Activated naive CD4-positive, alpha-beta T cell treated with anti-CD3 and anti-CD28 coated beads, Interleukin-2, amount 10 ng/mL, durations not matched to agents 7 days and 5 days (primary cell): ENCODE data around the gene MBD3L5.
"Not testable (repeated sequence)": the region's sequence is repeated elsewhere in the genome, so short reads cannot be mapped to it uniquely, and the experiment has no call there.

Experiments used
- CTCF ChIA-PET: fragments of 350-600 bp; sonication (Branson Sonifier 250); formaldehyde crosslinking; loops from one replicate; lab custom pipeline; 2021; ENCODE audit warnings: antibody characterized with exemption; lab: Charles Lee
- DNase-seq: peaks from one replicate; pipeline ENCODE4 v3.0.0-alpha.2; 2020
- H3K27ac Mint-ChIP-seq: one replicate; pipeline ENCODE4 v1.8.0; 2021; ENCODE audit warnings: mild to moderate bottlenecking, moderate library complexity, mixed read lengths
- H3K27me3 Mint-ChIP-seq: one replicate; pipeline ENCODE4 v1.8.0; 2021; ENCODE audit warnings: mild to moderate bottlenecking, mixed read lengths
- H3K36me3 Mint-ChIP-seq: one replicate; pipeline ENCODE4 v1.8.0; 2021; ENCODE audit warnings: mixed read lengths
- H3K4me1 Mint-ChIP-seq: one replicate; pipeline ENCODE4 v1.8.0; 2021; ENCODE audit warnings: mixed read lengths
- H3K4me3 Mint-ChIP-seq: one replicate; pipeline ENCODE4 v1.8.0; 2021; ENCODE audit warnings: mild to moderate bottlenecking, moderate library complexity, mixed read lengths
- H3K9me3 Mint-ChIP-seq: one replicate; pipeline ENCODE4 v1.8.0; 2021; ENCODE audit warnings: mixed read lengths

The MBD3L5 gene

GRCh38 chr19:7030278-7030677 lies at the start of gene MBD3L5:
Gene MBD3L5, plus strand, starts transcription at chr19:7030578. Its CDS starts 34 bp downstream, at chr19:7030612.
- CTCF ChIA-PET, H3K4me1 Mint-ChIP-seq, H3K9me3 Mint-ChIP-seq, H3K36me3 Mint-ChIP-seq, H3K27ac Mint-ChIP-seq, H3K27me3 Mint-ChIP-seq, DNase-seq, H3K4me3 Mint-ChIP-seq: not testable (repeated sequence)

GRCh38 chr19:6983448-6983847 lies 46.9 kb upstream of the MBD3L5 start:
- CTCF ChIA-PET = no interaction called here
- no peak for DNase-seq
- Mint-ChIP-seq H3K4me3 (no peak overlapping the region), H3K27ac (no peak overlapping the region), H3K27me3 (no peaks in the 10 kb centered on the region), H3K4me1 (peaks cover 7% of the 10 kb centered on the region), H3K36me3 (peaks cover 10% of the 10 kb centered on the region), H3K9me3 (peaks cover 39% of the 10 kb centered on the region)

- Mint-ChIP-seq H3K9me3 (peaks cover 36% of the 10 kb centered on the region), H3K27me3 (no peaks in the 10 kb centered on the region), H3K4me1 (no peaks in the 10 kb centered on the region), H3K4me3 (no peak overlapping the region), H3K36me3 (peaks cover 10% of the 10 kb centered on the region), H3K27ac (no peak overlapping the region)
- no peak for DNase-seq
- CTCF ChIA-PET = interaction anchor here (0.9 to 1.5 kb wide), 4 partner anchors 12 to 123 kb away, joined by 3 to 4 read pairs (median 3); no protein-coding TSS in a partner anchor
Observed at GRCh38 chr19:6987850-6988249, 42.5 kb upstream of the MBD3L5 start.

- Mint-ChIP-seq H3K4me1 (no peaks in the 10 kb centered on the region), H3K9me3 (peaks cover 34% of the 10 kb centered on the region), H3K4me3 (no peak overlapping the region), H3K27me3 (no peaks in the 10 kb centered on the region), H3K36me3 (peaks cover 10% of the 10 kb centered on the region), H3K27ac (no peak overlapping the region)
- CTCF ChIA-PET = interaction anchor here (0.9 to 1.5 kb wide), 4 partner anchors 11 to 124 kb away, joined by 3 to 4 read pairs (median 3); no protein-coding TSS in a partner anchor
- no peak for DNase-seq
Observed at GRCh38 chr19:6988257-6988656, 42.1 kb upstream of the MBD3L5 start.

GRCh38 chr19:6995054-6995453 lies 35.3 kb upstream of the MBD3L5 start:
- H3K4me3 Mint-ChIP-seq = no peak overlapping the region
- H3K27me3 Mint-ChIP-seq = no peaks in the 10 kb centered on the region
- peaks cover 8% of the 10 kb centered on the region for H3K36me3 Mint-ChIP-seq
- H3K9me3 Mint-ChIP-seq = peaks cover 13% of the 10 kb centered on the region
- peaks cover 11% of the 10 kb centered on the region for H3K4me1 Mint-ChIP-seq
- H3K27ac Mint-ChIP-seq = no peak overlapping the region
- DNase-seq = no peak
- CTCF ChIA-PET = no interaction called here

- Mint-ChIP-seq H3K4me3 (no peak overlapping the region), H3K9me3 (peaks cover 13% of the 10 kb centered on the region), H3K27ac (no peak overlapping the region), H3K36me3 (peaks cover 8% of the 10 kb centered on the region), H3K27me3 (no peaks in the 10 kb centered on the region), H3K4me1 (peaks cover 18% of the 10 kb centered on the region)
- CTCF ChIA-PET = interaction anchor here (0.9 kb wide), 1 partner anchor 11 kb away, joined by 3 read pairs; no protein-coding TSS in a partner anchor
- no peak for DNase-seq
Observed at GRCh38 chr19:6996810-6997209, 33.6 kb upstream of the MBD3L5 start.

GRCh38 chr19:6997679-6998445 lies 32.5 kb upstream of the MBD3L5 start:
- peaks cover 18% of the 10 kb centered on the region for H3K4me1 Mint-ChIP-seq
- peak overlapping the region; percentile 37 for H3K4me3 Mint-ChIP-seq
- peaks cover 8% of the 10 kb centered on the region for H3K36me3 Mint-ChIP-seq
- no peaks in the 10 kb centered on the region for H3K27me3 Mint-ChIP-seq
- CTCF ChIA-PET = interaction anchor here (0.9 kb wide), 1 partner anchor 12 kb away, joined by 3 read pairs; no protein-coding TSS in a partner anchor
- DNase-seq = no peak
- peak overlapping the region; percentile 50 for H3K27ac Mint-ChIP-seq
- peaks cover 13% of the 10 kb centered on the region for H3K9me3 Mint-ChIP-seq

GRCh38 chr19:6999933-7000332 lies 30.4 kb upstream of the MBD3L5 start:
- no peaks in the 10 kb centered on the region for H3K27me3 Mint-ChIP-seq
- peaks cover 7% of the 10 kb centered on the region for H3K36me3 Mint-ChIP-seq
- H3K4me1 Mint-ChIP-seq = peaks cover 18% of the 10 kb centered on the region
- DNase-seq = no peak
- H3K9me3 Mint-ChIP-seq = peaks cover 9% of the 10 kb centered on the region
- H3K27ac Mint-ChIP-seq = no peak overlapping the region
- H3K4me3 Mint-ChIP-seq = no peak overlapping the region
- CTCF ChIA-PET = interaction anchor here (0.8 to 1.3 kb wide), 2 partner anchors 11 to 132 kb away, joined by 3 to 4 read pairs; no protein-coding TSS in a partner anchor

- H3K4me3 Mint-ChIP-seq = no peak overlapping the region
Observed at GRCh38 chr19:7000333-7000732, 30.0 kb upstream of the MBD3L5 start.

GRCh38 chr19:7000816-7001215 lies 29.6 kb upstream of the MBD3L5 start:
- peaks cover 4% of the 10 kb centered on the region for H3K9me3 Mint-ChIP-seq
- H3K4me3 Mint-ChIP-seq = no peak overlapping the region
- no peaks in the 10 kb centered on the region for H3K27me3 Mint-ChIP-seq
- CTCF ChIA-PET = interaction anchor here (1.2 kb wide), 1 partner anchor 137 kb away, joined by 5 read pairs; no protein-coding TSS in a partner anchor
- DNase-seq = no peak
- H3K4me1 Mint-ChIP-seq = peaks cover 18% of the 10 kb centered on the region
- no peak overlapping the region for H3K27ac Mint-ChIP-seq
- H3K36me3 Mint-ChIP-seq = peaks cover 3% of the 10 kb centered on the region

More at GRCh38 chr19:7000333-7000732, 30.0 kb upstream of the MBD3L5 start:
- H3K27ac Mint-ChIP-seq = no peak overlapping the region
- CTCF ChIA-PET = interaction anchor here (1.2 to 1.3 kb wide), 2 partner anchors 132 to 136 kb away, joined by 4 to 5 read pairs; no protein-coding TSS in a partner anchor
- H3K9me3 Mint-ChIP-seq = peaks cover 5% of the 10 kb centered on the region
- no peak for DNase-seq
- H3K36me3 Mint-ChIP-seq = peaks cover 5% of the 10 kb centered on the region
- H3K4me1 Mint-ChIP-seq = peaks cover 18% of the 10 kb centered on the region
- H3K27me3 Mint-ChIP-seq = no peaks in the 10 kb centered on the region

- CTCF ChIA-PET = interaction anchor here (1.5 kb wide), 1 partner anchor 141 kb away, joined by 6 read pairs; no protein-coding TSS in a partner anchor
- Mint-ChIP-seq H3K4me3 (no peak overlapping the region), H3K9me3 (no peaks in the 10 kb centered on the region), H3K36me3 (no peaks in the 10 kb centered on the region), H3K27me3 (no peaks in the 10 kb centered on the region), H3K4me1 (peaks cover 24% of the 10 kb centered on the region), H3K27ac (no peak overlapping the region)
- DNase-seq = no peak
Observed at GRCh38 chr19:7004313-7004931, 26.0 kb upstream of the MBD3L5 start.

- CTCF ChIA-PET = no interaction called here
- Mint-ChIP-seq H3K9me3 (peaks cover 4% of the 10 kb centered on the region), H3K36me3 (no peaks in the 10 kb centered on the region), H3K4me1 (peaks cover 25% of the 10 kb centered on the region), H3K27ac (no peak overlapping the region), H3K27me3 (no peaks in the 10 kb centered on the region), H3K4me3 (no peak overlapping the region)
- DNase-seq = no peak
Observed at GRCh38 chr19:7006135-7006704, 24.2 kb upstream of the MBD3L5 start.

- Mint-ChIP-seq H3K4me1 (peaks cover 25% of the 10 kb centered on the region), H3K27me3 (no peaks in the 10 kb centered on the region), H3K27ac (no peak overlapping the region), H3K36me3 (no peaks in the 10 kb centered on the region), H3K4me3 (no peak overlapping the region), H3K9me3 (peaks cover 6% of the 10 kb centered on the region)
- CTCF ChIA-PET = no interaction called here
- no peak for DNase-seq
Observed at GRCh38 chr19:7007859-7008258, 22.5 kb upstream of the MBD3L5 start.
